Suprapubic skin (tissue), 4 donors: ENCODE data around the gene PIWIL4.

ENCODE experiments used
- CTCF ChIP-seq, 2 donors: fragments of 200-600 bp in 1 of 2; fragments of 450-650 bp in 1 of 2; sonication (generic) in 1 of 2; IDR thresholded peaks; one replicate each; pipeline ENCODE4 v1.5.1; 2016 to 2019; ENCODE audit warnings: antibody characterized with exemption in 2 of 2, mild to moderate bottlenecking in 1 of 2, moderate library complexity in 1 of 2
- EP300 ChIP-seq: sonication (generic); formaldehyde crosslinking; IDR thresholded peaks from one replicate; pipeline ENCODE4 v1.6.1; 2017; ENCODE audit warnings: antibody characterized with exemption
- POLR2AphosphoS5 ChIP-seq, 3 donors: sonication (generic); formaldehyde crosslinking; IDR thresholded peaks; one replicate each; pipeline ENCODE4 v1.6.1; 2017; ENCODE audit warnings: antibody characterized with exemption in 3 of 3

- TF ChIP-seq CTCF (IDR thresholded peaks at IDR 0.05) (no peak), EP300 (no peak), POLR2AphosphoS5 (IDR thresholded peaks at IDR 0.05) (no peak)
These were observed 80.8 kb downstream of the PIWIL4 start for GRCh38 chr11:94647926-94648325.
